IMR-90 (cell line): ENCODE results near the gene ZBTB22. TPM values are rescaled to one million over a fixed set of nuclear protein-coding genes. Genes with fewer than 3 reads are reported as not detected.

Experiments used
- ATAC-seq: fragments of 200-7000 bp; cut with Tn5 transposase; 2 replicates; pipeline ENCODE4 v1.9.1; 2020; ENCODE audit warnings: low read depth, mild to moderate bottlenecking, moderate library complexity
- BruUV-seq: library from RNA; stranded (reverse); fragments of 400-500 nt; replicated peaks from 2 replicates; lab custom pipeline; 2021; lab: Mats Ljungman, UMichigan
- CTCF ChIA-PET: fragments of 300-600 bp; formaldehyde crosslinking; extraction: SDS; loops from one replicate; lab custom pipeline; 2021; ENCODE audit warnings: antibody characterized with exemption; lab: Yijun Ruan, JAX
- POLR2A ChIA-PET: fragments of 300-600 bp; sonication (Branson Sonifier 250); formaldehyde crosslinking; loops from one replicate; lab custom pipeline; 2022; ENCODE audit warnings: antibody characterized with exemption; ENCODE audit not compliant: unreplicated experiment; lab: Charles Lee
- DNase-seq: peaks from one replicate; pipeline ENCODE4 v3.0.0; 2013
- H2AFZ ChIP-seq: replicated peaks from 2 replicates; pipeline ENCODE3; 2013; ENCODE audit warnings: low read length, mild to moderate bottlenecking; ENCODE audit not compliant: poor library complexity
- H2AK5ac ChIP-seq: 2 replicates; pipeline ENCODE4 v1.6.1; 2013; ENCODE audit warnings: low read depth, low read length, inconsistent platforms
- H2AK9ac ChIP-seq: replicated peaks from 2 replicates; pipeline ENCODE3; 2013; ENCODE audit warnings: mild to moderate bottlenecking, low read depth, low read length, moderate library complexity; ENCODE audit not compliant: poor library complexity
- H2BK120ac ChIP-seq: 2 replicates; pipeline ENCODE4 v1.6.1; 2013; ENCODE audit warnings: low read depth, low read length, inconsistent platforms
- H2BK15ac ChIP-seq: 3 replicates; pipeline ENCODE4 v1.6.1; 2013; ENCODE audit warnings: low read depth, low read length, inconsistent platforms
- H2BK20ac ChIP-seq: 2 replicates; pipeline ENCODE4 v1.6.1; 2013; ENCODE audit warnings: low read depth, mild to moderate bottlenecking, inconsistent platforms, low read length, moderate library complexity
- H2BK5ac ChIP-seq: 2 replicates; pipeline ENCODE4 v1.6.1; 2013; ENCODE audit warnings: mild to moderate bottlenecking, low read depth, low read length, inconsistent platforms; ENCODE audit not compliant: poor library complexity, severe bottlenecking
- H3K14ac ChIP-seq: replicated peaks from 2 replicates; pipeline ENCODE4 v1.6.1; 2013; ENCODE audit warnings: low read depth, low read length, inconsistent platforms
- H3K18ac ChIP-seq: 2 replicates; pipeline ENCODE4 v1.6.1; 2013; ENCODE audit warnings: low read depth, low read length, control low read depth
- H3K23ac ChIP-seq: 2 replicates; pipeline ENCODE4 v1.6.1; 2013; ENCODE audit warnings: low read depth, low read length, inconsistent platforms
- H3K27ac ChIP-seq: 2 replicates; pipeline ENCODE4 v1.5.1; 2013; ENCODE audit warnings: mild to moderate bottlenecking, control low read depth, low read length; ENCODE audit not compliant: insufficient read depth
- H3K27me3 ChIP-seq: 2 replicates; pipeline ENCODE4 v1.6.1; 2013; ENCODE audit warnings: low read length; ENCODE audit not compliant: control insufficient read depth, insufficient read depth
- H3K36me3 ChIP-seq: 2 replicates; pipeline ENCODE4 v1.6.1; 2013; ENCODE audit warnings: low read length, mixed read lengths; ENCODE audit not compliant: control insufficient read depth, insufficient read depth
- H3K4ac ChIP-seq: 2 replicates; pipeline ENCODE4 v1.6.1; 2013; ENCODE audit warnings: low read depth, low read length, inconsistent platforms
- H3K4me1 ChIP-seq: 2 replicates; pipeline ENCODE4 v1.6.1; 2013; ENCODE audit warnings: low read length, mixed read lengths; ENCODE audit not compliant: control insufficient read depth, insufficient read depth
- H3K4me2 ChIP-seq: 2 replicates; pipeline ENCODE4 v1.6.1; 2013; ENCODE audit warnings: low read depth, mild to moderate bottlenecking, control low read depth, low read length, moderate library complexity
- H3K4me3 ChIP-seq: 2 replicates; pipeline ENCODE4 v1.5.1; 2013; ENCODE audit warnings: low read depth, mild to moderate bottlenecking, control low read depth, low read length, moderate library complexity; ENCODE audit not compliant: insufficient read depth
- H3K56ac ChIP-seq: 2 replicates; pipeline ENCODE4 v1.6.1; 2013; ENCODE audit warnings: low read length, inconsistent platforms; ENCODE audit not compliant: insufficient read depth; ENCODE audit errors: extremely low read depth
- H3K79me1 ChIP-seq, 2 experiments: 2 replicates each; pipeline ENCODE4 v1.6.1; 2013; ENCODE audit warnings: low read length in 2 of 2, inconsistent platforms in 1 of 2, low read depth in 1 of 2
- H3K9ac ChIP-seq: 2 replicates; pipeline ENCODE4 v1.6.1; 2013; ENCODE audit warnings: low read depth, low read length, control low read depth
- H3K9me1 ChIP-seq: 2 replicates; pipeline ENCODE4 v1.6.1; 2013; ENCODE audit warnings: low read length, inconsistent platforms; ENCODE audit not compliant: insufficient read depth
- H3K9me3 ChIP-seq: 2 replicates; pipeline ENCODE4 v1.6.1; 2013; ENCODE audit warnings: low read length; ENCODE audit not compliant: control insufficient read depth, insufficient read depth
- H4K20me1 ChIP-seq: 2 replicates; pipeline ENCODE4 v1.6.1; 2013; ENCODE audit warnings: low read length, inconsistent platforms; ENCODE audit not compliant: insufficient read depth
- H4K5ac ChIP-seq: 2 replicates; pipeline ENCODE4 v1.6.1; 2013; ENCODE audit warnings: mild to moderate bottlenecking, low read depth, low read length, control low read depth
- H4K8ac ChIP-seq, 2 experiments: 2 replicates each; pipeline ENCODE4 v1.6.1; 2013; ENCODE audit warnings: low read depth in 2 of 2, low read length in 2 of 2, control low read depth in 1 of 2, inconsistent platforms in 1 of 2
- H4K91ac ChIP-seq: 2 replicates; pipeline ENCODE4 v1.6.1; 2013; ENCODE audit warnings: low read depth, low read length, inconsistent platforms; ENCODE audit not compliant: insufficient read depth
- MAZ ChIP-seq: IDR thresholded peaks from 2 replicates; pipeline ENCODE4 v1.6.1; 2012; ENCODE audit warnings: low read depth, mild to moderate bottlenecking, low read length, improper control_type of control experiment, moderate library complexity, borderline replicate concordance
- WGBS, 2 experiments: methylation state at CpG; one replicate each; pipeline versions ENCODE4 v1.1.5 to v1.1.7; 2013; ENCODE audit warnings: missing lambda C conversion rate in 2 of 2; ENCODE audit not compliant: insufficient read length in 1 of 2; ENCODE audit errors: extremely low coverage in 2 of 2; 5-methylcytosine and 5-hydroxymethylcytosine counted together
- dilution Hi-C: fragments of 300-500 bp; cut with HindIII; formaldehyde crosslinking; loops from one replicate; pipeline ENCODE4 v1.14.3; 2018; ENCODE audit warnings: low sequenced_read_pairs; ENCODE audit not compliant: unreplicated experiment
- in situ Hi-C: fragments of 300-500 bp; cut with MboI; formaldehyde crosslinking; loops from 3 replicates; pipeline ENCODE4 v1.14.3; 2019; ENCODE audit warnings: low sequenced_read_pairs, inconsistent platforms, mixed read lengths
- intact Hi-C: fragments of 100-400 bp; cut with micrococcal nuclease; formaldehyde crosslinking; loops from 2 replicates; pipeline ENCODE4 v1.10.0; 2022
- polyA plus RNA-seq, 3 experiments: library from polyadenylated mRNA; depleted of rRNA; stranded (reverse); fragments of >200 nt; gene quantifications; 2 replicates each; pipeline ENCODE4 v1.2.3, GENCODE V29; 2012; ENCODE audit warnings: low replicate concordance in 1 of 3
- total RNA-seq: library from RNA; depleted of rRNA; stranded (reverse); fragments of >200 nt; gene quantifications from 2 replicates; pipeline ENCODE4 v1.2.3, GENCODE V29; 2012
- TF ChIP-seq, protein P1 (sequence below): conservative IDR thresholded peaks from 2 replicates; pipeline ENCODE4 v1.5.1; 2012; ENCODE audit warnings: mild to moderate bottlenecking, low read depth, low read length, improper control_type of control experiment

ZBTB22 gene
- total and polyA plus RNA-seq, 2 of the 4 experiments (the other 2 are of a cell fraction), result 6.8 to 13.0 TPM

DNA sequence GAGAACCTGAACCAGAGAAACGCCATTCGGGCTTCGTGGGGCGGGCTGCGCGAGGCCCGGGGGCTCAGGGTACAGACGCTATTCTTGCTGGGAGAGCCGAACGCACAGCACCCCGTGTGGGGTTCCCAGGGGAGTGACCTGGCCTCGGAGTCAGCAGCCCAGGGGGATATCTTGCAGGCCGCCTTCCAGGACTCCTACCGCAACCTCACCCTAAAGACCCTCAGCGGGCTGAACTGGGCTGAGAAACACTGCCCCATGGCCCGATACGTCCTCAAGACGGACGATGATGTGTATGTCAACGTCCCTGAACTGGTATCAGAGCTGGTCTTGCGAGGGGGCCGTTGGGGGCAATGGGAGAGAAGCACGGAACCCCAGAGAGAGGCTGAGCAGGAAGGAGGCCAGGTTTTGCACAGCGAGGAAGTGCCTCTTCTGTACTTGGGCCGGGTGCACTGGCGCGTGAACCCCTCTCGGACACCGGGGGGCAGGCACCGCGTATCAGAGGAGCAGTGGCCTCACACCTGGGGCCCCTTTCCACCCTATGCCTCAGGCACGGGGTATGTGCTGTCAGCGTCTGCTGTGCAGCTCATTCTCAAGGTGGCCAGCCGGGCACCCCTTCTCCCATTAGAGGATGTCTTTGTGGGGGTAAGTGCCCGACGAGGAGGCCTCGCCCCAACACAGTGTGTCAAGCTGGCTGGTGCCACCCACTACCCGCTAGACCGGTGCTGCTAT lies 39.7 kb downstream of the ZBTB22 start:
- BruUV-seq, result no TSS peak
- Histone ChIP-seq H3K4ac (peak overlapping the region; percentile 35), H3K36me3 (peaks cover 67% of the 10 kb centered on the region), H4K20me1 (peaks cover 71% of the 10 kb centered on the region), H3K23ac (no peak overlapping the region), H3K56ac (no peak overlapping the region), H2BK120ac (no peak overlapping the region), H3K9me3 (no peaks in the 10 kb centered on the region), H3K9ac (no peak overlapping the region), H2AFZ (peak overlapping the region; percentile 80), H3K4me2 (peak overlapping the region; percentile 64; the same call in 1 of the 2 replicates), H2AK5ac (peak overlapping the region; percentile 51; the same call in 1 of the 2 replicates), H3K27ac (peak overlapping the region; percentile 4; the same call in 1 of the 2 replicates), H4K8ac (peak overlapping the region; percentile 27 to 52; a peak in 3 of 4 replicates), H2BK5ac (no peak overlapping the region), H3K4me1 (peaks cover 14% of the 10 kb centered on the region), H2AK9ac (peak overlapping the region; percentile 94), H4K91ac (peak overlapping the region; percentile 49), H3K18ac (no peak overlapping the region), H3K4me3 (peak overlapping the region; percentile 46), H3K79me1 (peaks cover 21 to 52% of the 10 kb centered on the region in 2 experiments), H2BK15ac (no peak overlapping the region), H3K9me1 (peaks cover 9% of the 10 kb centered on the region), H3K14ac (no peak overlapping the region), H4K5ac (peak overlapping the region; percentile 72), H2BK20ac (no peak overlapping the region), H3K27me3 (no peaks in the 10 kb centered on the region)
- TF ChIP-seq MAZ, result no peak
- TF ChIP-seq, protein P1, sequence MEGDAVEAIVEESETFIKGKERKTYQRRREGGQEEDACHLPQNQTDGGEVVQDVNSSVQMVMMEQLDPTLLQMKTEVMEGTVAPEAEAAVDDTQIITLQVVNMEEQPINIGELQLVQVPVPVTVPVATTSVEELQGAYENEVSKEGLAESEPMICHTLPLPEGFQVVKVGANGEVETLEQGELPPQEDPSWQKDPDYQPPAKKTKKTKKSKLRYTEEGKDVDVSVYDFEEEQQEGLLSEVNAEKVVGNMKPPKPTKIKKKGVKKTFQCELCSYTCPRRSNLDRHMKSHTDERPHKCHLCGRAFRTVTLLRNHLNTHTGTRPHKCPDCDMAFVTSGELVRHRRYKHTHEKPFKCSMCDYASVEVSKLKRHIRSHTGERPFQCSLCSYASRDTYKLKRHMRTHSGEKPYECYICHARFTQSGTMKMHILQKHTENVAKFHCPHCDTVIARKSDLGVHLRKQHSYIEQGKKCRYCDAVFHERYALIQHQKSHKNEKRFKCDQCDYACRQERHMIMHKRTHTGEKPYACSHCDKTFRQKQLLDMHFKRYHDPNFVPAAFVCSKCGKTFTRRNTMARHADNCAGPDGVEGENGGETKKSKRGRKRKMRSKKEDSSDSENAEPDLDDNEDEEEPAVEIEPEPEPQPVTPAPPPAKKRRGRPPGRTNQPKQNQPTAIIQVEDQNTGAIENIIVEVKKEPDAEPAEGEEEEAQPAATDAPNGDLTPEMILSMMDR, result 0 out of 2 replicates have a peak, but pooled peaks have one; percentile 11
- DNase-seq (no peak), ATAC-seq (peak; percentile 1; the same call in 1 of the 2 replicates)
- ChIA-PET POLR2A (interaction anchor here (1.8 kb wide), 1 partner anchor 11 kb away, joined by 10 read pairs; the partner anchor contains the start of genes PFDN6 and WDR46), CTCF (interaction anchor here (1.8 kb wide), 1 partner anchor 19 kb away, joined by 5 read pairs; no protein-coding TSS in a partner anchor)
- dilution Hi-C loops, result no loop called here
- WGBS, 2 experiments, result 76% methylated on average over 11 of the region's 39 CpGs; no CpG with 5 or more reads in 1 of the 2 experiments
- in situ Hi-C loops, result no loop called here
- intact Hi-C loops, result no loop called here
